Measurements from ENCODE around the gene EXOC3L1. TPM values are rescaled to one million over a fixed set of nuclear protein-coding genes. Genes with fewer than 3 reads are reported as not detected.

Gene EXOC3L1
- total and polyA plus RNA-seq, 2 of the 4 experiments (the other 2 are of a cell fraction): not detected

DNA sequence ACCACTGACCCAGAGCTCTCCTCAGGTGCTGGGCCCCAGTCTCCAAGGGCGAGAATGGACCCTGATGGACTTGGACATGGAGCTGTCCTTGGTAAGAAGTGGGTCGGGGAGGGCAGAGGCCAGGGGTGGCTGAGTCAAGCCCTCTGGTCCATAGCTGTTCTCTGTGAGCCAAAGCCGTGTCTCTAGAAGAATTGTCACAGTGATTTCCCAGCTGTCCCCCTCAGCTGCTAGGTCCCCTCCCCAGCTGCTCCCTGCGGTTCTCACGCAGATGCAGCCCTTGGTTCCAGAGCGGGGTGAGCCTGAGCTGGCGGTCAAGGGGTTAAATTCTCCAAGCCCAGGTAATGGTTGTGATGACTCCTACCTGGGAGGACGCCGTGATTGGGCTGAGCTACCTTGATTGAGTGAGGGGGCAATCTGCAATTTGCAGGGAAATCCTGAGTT lies 20.9 kb downstream of the EXOC3L1 start:
- H2BK120ac ChIP-seq (ENCODE audit: low read depth, low read length): peak overlapping the region; percentile 15; the same call in 1 of the 2 replicates
- no peak overlapping the region for H3K4me3 ChIP-seq (ENCODE audit: insufficient read depth, low read depth, low read length)
- no peak overlapping the region for H3K9ac ChIP-seq (ENCODE audit: low read depth, low read length)
- peaks cover 31% of the 10 kb centered on the region for H3K4me1 ChIP-seq (ENCODE audit: control insufficient read depth, insufficient read depth, low read length)
- TF ChIP-seq, protein P1, sequence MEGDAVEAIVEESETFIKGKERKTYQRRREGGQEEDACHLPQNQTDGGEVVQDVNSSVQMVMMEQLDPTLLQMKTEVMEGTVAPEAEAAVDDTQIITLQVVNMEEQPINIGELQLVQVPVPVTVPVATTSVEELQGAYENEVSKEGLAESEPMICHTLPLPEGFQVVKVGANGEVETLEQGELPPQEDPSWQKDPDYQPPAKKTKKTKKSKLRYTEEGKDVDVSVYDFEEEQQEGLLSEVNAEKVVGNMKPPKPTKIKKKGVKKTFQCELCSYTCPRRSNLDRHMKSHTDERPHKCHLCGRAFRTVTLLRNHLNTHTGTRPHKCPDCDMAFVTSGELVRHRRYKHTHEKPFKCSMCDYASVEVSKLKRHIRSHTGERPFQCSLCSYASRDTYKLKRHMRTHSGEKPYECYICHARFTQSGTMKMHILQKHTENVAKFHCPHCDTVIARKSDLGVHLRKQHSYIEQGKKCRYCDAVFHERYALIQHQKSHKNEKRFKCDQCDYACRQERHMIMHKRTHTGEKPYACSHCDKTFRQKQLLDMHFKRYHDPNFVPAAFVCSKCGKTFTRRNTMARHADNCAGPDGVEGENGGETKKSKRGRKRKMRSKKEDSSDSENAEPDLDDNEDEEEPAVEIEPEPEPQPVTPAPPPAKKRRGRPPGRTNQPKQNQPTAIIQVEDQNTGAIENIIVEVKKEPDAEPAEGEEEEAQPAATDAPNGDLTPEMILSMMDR (conservative IDR thresholded peaks at IDR 0.05; ENCODE audit: low read depth, low read length): no peak
- no peak for TF ChIP-seq RAD21 (IDR thresholded peaks at IDR 0.05; ENCODE audit: low read length)
- TF ChIP-seq RCOR1 (IDR thresholded peaks at IDR 0.05; ENCODE audit: insufficient replicate concordance, low read length): no peak
- TF ChIP-seq CEBPB (IDR thresholded peaks at IDR 0.05; ENCODE audit: low read depth, low read length): no peak
- no peak for TF ChIP-seq POLR2A (IDR thresholded peaks at IDR 0.05; ENCODE audit: low read depth, low read length)
- TF ChIP-seq MXI1 (IDR thresholded peaks at IDR 0.05; ENCODE audit: borderline replicate concordance, low read depth, low read length): no peak
- no peak for TF ChIP-seq MAFK (IDR thresholded peaks at IDR 0.05; ENCODE audit: low read depth, low read length)
- TF ChIP-seq CHD1 (IDR thresholded peaks at IDR 0.05; ENCODE audit: low read depth, low read length): no peak
- no peak for TF ChIP-seq RFX5 (IDR thresholded peaks at IDR 0.05; ENCODE audit: low read depth, low read length)
- TF ChIP-seq, protein P2, sequence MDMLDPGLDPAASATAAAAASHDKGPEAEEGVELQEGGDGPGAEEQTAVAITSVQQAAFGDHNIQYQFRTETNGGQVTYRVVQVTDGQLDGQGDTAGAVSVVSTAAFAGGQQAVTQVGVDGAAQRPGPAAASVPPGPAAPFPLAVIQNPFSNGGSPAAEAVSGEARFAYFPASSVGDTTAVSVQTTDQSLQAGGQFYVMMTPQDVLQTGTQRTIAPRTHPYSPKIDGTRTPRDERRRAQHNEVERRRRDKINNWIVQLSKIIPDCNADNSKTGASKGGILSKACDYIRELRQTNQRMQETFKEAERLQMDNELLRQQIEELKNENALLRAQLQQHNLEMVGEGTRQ (IDR thresholded peaks at IDR 0.05; ENCODE audit: low read depth, low read length): no peak
- TF ChIP-seq BHLHE40 (IDR thresholded peaks at IDR 0.05; ENCODE audit: low read depth, low read length): no peak
- no peak for TF ChIP-seq SMC3 (IDR thresholded peaks at IDR 0.05; ENCODE audit: low read depth, low read length)
- TF ChIP-seq FOS (IDR thresholded peaks at IDR 0.05; ENCODE audit: low read depth, low read length): no peak
- no peak for TF ChIP-seq NFE2L2 (IDR thresholded peaks at IDR 0.05; ENCODE audit: low read depth, low read length)
- TF ChIP-seq, protein P3, sequence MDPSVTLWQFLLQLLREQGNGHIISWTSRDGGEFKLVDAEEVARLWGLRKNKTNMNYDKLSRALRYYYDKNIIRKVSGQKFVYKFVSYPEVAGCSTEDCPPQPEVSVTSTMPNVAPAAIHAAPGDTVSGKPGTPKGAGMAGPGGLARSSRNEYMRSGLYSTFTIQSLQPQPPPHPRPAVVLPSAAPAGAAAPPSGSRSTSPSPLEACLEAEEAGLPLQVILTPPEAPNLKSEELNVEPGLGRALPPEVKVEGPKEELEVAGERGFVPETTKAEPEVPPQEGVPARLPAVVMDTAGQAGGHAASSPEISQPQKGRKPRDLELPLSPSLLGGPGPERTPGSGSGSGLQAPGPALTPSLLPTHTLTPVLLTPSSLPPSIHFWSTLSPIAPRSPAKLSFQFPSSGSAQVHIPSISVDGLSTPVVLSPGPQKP (IDR thresholded peaks at IDR 0.05; ENCODE audit: borderline replicate concordance, low read depth, low read length): no peak
- no peak for TF ChIP-seq MAZ (IDR thresholded peaks at IDR 0.05; ENCODE audit: borderline replicate concordance, low read depth, low read length)
- POLR2A ChIA-PET (ENCODE audit: unreplicated experiment): interaction anchor here (0.6 kb wide), 1 partner anchor 232 kb away, joined by 3 read pairs; no protein-coding TSS in a partner anchor
- H3K27me3 ChIP-seq (ENCODE audit: control insufficient read depth, insufficient read depth, low read length): peaks cover 17% of the 10 kb centered on the region; the same call in 1 of the 2 replicates
- CTCF ChIA-PET: interaction anchor here (1.1 to 1.3 kb wide), 2 partner anchors 14 to 17 kb away, joined by 4 to 5 read pairs; no protein-coding TSS in a partner anchor
- no peaks in the 10 kb centered on the region for H3K36me3 ChIP-seq (ENCODE audit: control insufficient read depth, insufficient read depth, low read length)
- no peak overlapping the region for H3K56ac ChIP-seq (ENCODE audit: extremely low read depth, insufficient read depth, low read length)
- peak overlapping the region; percentile 98 for H2AFZ ChIP-seq (replicated peaks; ENCODE audit: low read length, poor library complexity)
- peak overlapping the region in 1 of 2 experiments; percentile 95; a peak in 2 of 4 replicates for H4K8ac ChIP-seq (ENCODE audit: low read depth in 2 of 2, low read length in 2 of 2)
- H3K9me1 ChIP-seq (ENCODE audit: insufficient read depth, low read length): peaks cover 20% of the 10 kb centered on the region
- no TSS peak for BruUV-seq (replicated peaks)
- H3K4me2 ChIP-seq (ENCODE audit: low read depth, low read length): no peak overlapping the region
- H4K91ac ChIP-seq (ENCODE audit: insufficient read depth, low read depth, low read length): peak overlapping the region; percentile 24; the same call in 1 of the 2 replicates
- no peak overlapping the region; the same call in 1 of the 2 replicates for H3K27ac ChIP-seq (ENCODE audit: insufficient read depth, low read length)
- H2AK9ac ChIP-seq (replicated peaks; ENCODE audit: low read depth, low read length, poor library complexity): no peak overlapping the region
- dilution Hi-C loops (cut with HindIII; ENCODE audit: low sequenced_read_pairs, unreplicated experiment): no loop called here
- 24% methylated on average over 3 of the region's 9 CpGs; no CpG with 5 or more reads in 1 of the 2 experiments for WGBS, 2 experiments (ENCODE audit: extremely low coverage in 2 of 2, insufficient read length in 1 of 2)
- peak overlapping the region; percentile 21; the same call in 2 of the 3 replicates for H2BK15ac ChIP-seq (ENCODE audit: low read depth, low read length)
- in situ Hi-C loops (cut with MboI; ENCODE audit: low sequenced_read_pairs): no loop called here
- peak overlapping the region; percentile 1; the same call in 1 of the 2 replicates for H3K18ac ChIP-seq (ENCODE audit: low read depth, low read length)
- peak overlapping the region; percentile 21; the same call in 1 of the 2 replicates for H3K23ac ChIP-seq (ENCODE audit: low read depth, low read length)
- H2AK5ac ChIP-seq (ENCODE audit: low read depth, low read length): peak overlapping the region; percentile 66
- no peak for ATAC-seq (ENCODE audit: low read depth)
- peak overlapping the region; percentile 67 for H4K5ac ChIP-seq (ENCODE audit: low read depth, low read length)
- H4K20me1 ChIP-seq (ENCODE audit: insufficient read depth, low read length): no peaks in the 10 kb centered on the region
- intact Hi-C loops (cut with micrococcal nuclease): no loop called here
- DNase-seq: no peak
- H2BK5ac ChIP-seq (ENCODE audit: low read depth, low read length, poor library complexity, severe bottlenecking): no peak overlapping the region
- H3K79me1 ChIP-seq (ENCODE audit: low read depth in 1 of 2, low read length in 2 of 2): peaks cover 9 to 31% of the 10 kb centered on the region in 2 experiments; a peak in 3 of 4 replicates
- H3K14ac ChIP-seq (replicated peaks; ENCODE audit: low read depth, low read length): no peak overlapping the region
- H2BK20ac ChIP-seq (ENCODE audit: low read depth, low read length): no peak overlapping the region
- H3K9me3 ChIP-seq (ENCODE audit: control insufficient read depth, insufficient read depth, low read length): no peaks in the 10 kb centered on the region
- peak overlapping the region; percentile 67 for H3K4ac ChIP-seq (ENCODE audit: low read depth, low read length)
